Right atrium auricular region (tissue), 2 donors: ENCODE measurements around the gene C16orf87. TPM values are rescaled to one million over a fixed set of nuclear protein-coding genes. Genes with fewer than 3 reads are reported as not detected.
"Not testable (repeated sequence)": the region's sequence is repeated elsewhere in the genome, so short reads cannot be mapped to it uniquely, and the experiment has no call there.

Experiments used
- DNase-seq: peaks from one replicate; pipeline ENCODE4 v3.0.0-alpha.2; 2019; ENCODE audit warnings: low spot score
- H3K27ac ChIP-seq, 2 donors: fragments of 200-600 bp; sonication (generic); 1 replicate in 1 of 2; 2 replicates in 1 of 2; pipeline ENCODE4 v1.5.1; 2016 to 2019
- H3K27me3 ChIP-seq, 2 donors: fragments of 200-600 bp; sonication (generic); one replicate each; pipeline versions ENCODE4 v1.5.1 to v1.6.0; 2017 to 2019
- H3K36me3 ChIP-seq: fragments of 200-600 bp; sonication (generic); one replicate; pipeline ENCODE4 v1.5.1; 2016
- H3K4me1 ChIP-seq, 2 donors: fragments of 200-600 bp; sonication (generic); one replicate each; pipeline versions ENCODE4 v1.5.1 to v1.6.0; 2017 to 2019
- H3K4me3 ChIP-seq, 2 donors: fragments of 200-600 bp; sonication (generic); 1 replicate in 1 of 2; 2 replicates in 1 of 2; pipeline ENCODE4 v1.5.1; 2017 to 2019; ENCODE audit warnings: mild to moderate bottlenecking in 1 of 2, moderate library complexity in 1 of 2
- H3K9me3 ChIP-seq, 2 donors: fragments of 200-600 bp; sonication (generic); one replicate each; pipeline ENCODE4 v1.5.1; 2019
- CTCF ChIP-seq, 2 donors: fragments of 200-600 bp; sonication (generic); IDR thresholded peaks; one replicate each; pipeline ENCODE4 v1.5.1; 2019; ENCODE audit warnings: antibody characterized with exemption in 2 of 2
- total RNA-seq, 2 donors: library from RNA; depleted of rRNA; stranded (reverse); fragments of >200 nt; gene quantifications; one replicate each; pipeline ENCODE4 v1.1.0, GENCODE V29; 2016

Gene C16orf87, protein sequence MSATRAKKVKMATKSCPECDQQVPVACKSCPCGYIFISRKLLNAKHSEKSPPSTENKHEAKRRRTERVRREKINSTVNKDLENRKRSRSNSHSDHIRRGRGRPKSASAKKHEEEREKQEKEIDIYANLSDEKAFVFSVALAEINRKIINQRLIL
- 10 to 100 TPM; 12.0 to 14.1 TPM for total RNA-seq

GRCh38 chr16:46830902-46831647 is at the start of gene C16orf87:
Gene C16orf87 (minus strand): TSS chr16:46831180. CDS start chr16:46831149, 31 bp downstream.
- H3K36me3 ChIP-seq: no peaks in the 10 kb centered on the region

DNA sequence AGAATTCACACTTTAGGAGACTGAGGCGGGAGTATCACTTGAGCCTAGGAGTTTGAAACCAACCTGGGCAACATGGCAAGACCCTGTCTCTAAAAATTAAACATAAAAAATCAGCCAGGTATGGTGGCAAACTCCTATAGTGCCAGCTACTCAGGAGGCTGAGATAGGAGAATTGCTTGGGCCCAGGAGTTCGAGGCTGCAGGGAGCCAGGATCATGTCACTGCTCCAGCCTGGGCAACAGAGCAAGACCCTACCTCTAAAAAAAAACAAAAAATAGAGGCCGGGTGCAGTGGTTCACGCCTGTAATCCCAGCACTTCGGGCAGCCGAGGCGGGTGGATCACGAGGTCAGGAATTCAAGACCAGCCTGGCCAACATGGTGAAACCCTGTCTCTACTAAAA is 44.3 kb upstream of the C16orf87 start:
- Histone ChIP-seq H3K4me1 (no peaks in the 10 kb centered on the region), H3K9me3 (no peaks in the 10 kb centered on the region), H3K4me3 (no peak overlapping the region), H3K27ac (no peak overlapping the region), H3K36me3 (no peaks in the 10 kb centered on the region), H3K27me3 (no peaks in the 10 kb centered on the region)
- no peak for TF ChIP-seq CTCF (IDR thresholded peaks at IDR 0.05)
- DNase-seq: no peak

More at GRCh38 chr16:46830902-46831647, at the start of gene C16orf87:
- Histone ChIP-seq H3K27ac (peak within 1 kb of the TSS; percentile 91 to 92), H3K9me3 (no peaks in the 10 kb centered on the region), H3K4me1 (peaks cover 0 to 14% of the 10 kb centered on the region in 2 donors), H3K4me3 (peak within 1 kb of the TSS; percentile 94 to 95), H3K27me3 (no peaks in the 10 kb centered on the region)
- no peak for TF ChIP-seq CTCF (IDR thresholded peaks at IDR 0.05)
- peak; percentile 88 for DNase-seq

DNA sequence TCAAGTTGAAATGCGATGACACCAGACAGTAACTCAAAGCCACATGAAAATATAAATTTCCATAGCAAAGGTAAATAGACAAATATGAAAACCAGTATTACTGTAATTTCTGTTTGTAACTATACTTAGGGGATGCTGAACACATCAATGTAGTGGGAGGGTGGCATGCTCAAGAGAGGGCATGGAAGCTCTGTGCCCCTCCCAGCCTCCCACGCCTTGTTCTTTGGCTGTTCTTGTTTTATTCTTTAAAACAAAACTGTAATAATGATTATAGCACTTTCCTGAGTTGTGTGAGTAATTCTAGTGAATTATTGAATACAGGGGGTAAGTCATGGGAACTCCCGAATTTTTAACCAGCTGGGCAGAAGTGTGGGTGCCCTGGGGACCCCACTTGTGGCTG is 42.2 kb upstream of the C16orf87 start:
- Histone ChIP-seq H3K9me3 (no peaks in the 10 kb centered on the region), H3K36me3 (no peaks in the 10 kb centered on the region), H3K4me3 (no peak overlapping the region), H3K27me3 (no peaks in the 10 kb centered on the region), H3K4me1 (no peaks in the 10 kb centered on the region), H3K27ac (no peak overlapping the region)
- no peak for TF ChIP-seq CTCF (IDR thresholded peaks at IDR 0.05)
- DNase-seq: no peak

- no peak for DNase-seq
- TF ChIP-seq CTCF (IDR thresholded peaks at IDR 0.05): no peak
- H3K27ac ChIP-seq: no peak overlapping the region
- H3K9me3 ChIP-seq: no peaks in the 10 kb centered on the region
- H3K27me3 ChIP-seq: no peaks in the 10 kb centered on the region
- no peaks in the 10 kb centered on the region for H3K36me3 ChIP-seq
- no peak overlapping the region for H3K4me3 ChIP-seq
- no peaks in the 10 kb centered on the region for H3K4me1 ChIP-seq
Observed at GRCh38 chr16:46871597-46871996, 40.6 kb upstream of the C16orf87 start.

- not testable (repeated sequence) for H3K4me1 ChIP-seq
Observed at GRCh38 chr16:46868891-46869290, 37.9 kb upstream of the C16orf87 start.

DNA sequence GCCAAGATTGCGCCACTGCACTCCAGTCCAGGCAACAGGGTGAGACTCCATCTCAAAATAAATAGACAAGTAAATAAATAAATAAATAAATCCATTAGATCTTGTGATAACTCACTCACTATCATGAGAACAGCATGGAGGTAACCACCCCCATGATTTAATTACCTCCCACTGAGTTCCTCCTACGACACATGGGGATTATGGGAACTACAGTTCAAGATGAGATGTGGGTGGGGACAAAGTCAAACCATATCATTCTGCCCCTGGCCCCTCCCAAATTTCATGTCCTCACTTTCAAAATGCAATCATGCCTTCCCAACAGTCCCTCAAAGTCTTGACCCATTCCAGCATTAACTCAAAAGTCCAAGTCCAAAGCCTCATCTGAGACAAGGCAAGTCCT is 36.5 kb upstream of the C16orf87 start:
- H3K27me3 ChIP-seq, H3K9me3 ChIP-seq, H3K4me3 ChIP-seq, DNase-seq, H3K4me1 ChIP-seq, H3K36me3 ChIP-seq, H3K27ac ChIP-seq: not testable (repeated sequence)

More at GRCh38 chr16:46868891-46869290, 37.9 kb upstream of the C16orf87 start:
- not testable (repeated sequence) for H3K27me3 ChIP-seq, H3K4me3 ChIP-seq, H3K27ac ChIP-seq, H3K9me3 ChIP-seq, DNase-seq, H3K36me3 ChIP-seq
